Measurements from ENCODE around the gene DRG2. TPM values are rescaled to one million over a fixed set of nuclear protein-coding genes. Genes with fewer than 3 reads are reported as not detected.

DRG2 gene
- 37.1 to 59.5 TPM (median 55.4 TPM) in 5 replicates for total RNA-seq (2022; extraction: Qiagen RNA extraction; ENCODE audit: low read depth)

GRCh38 chr17:18087610-18088491, at the start of gene DRG2:
TSS of gene DRG2 (plus strand) at chr17:18087948. CDS start at chr17:18088024, 76 bp downstream.

GRCh38 chr17:18038861-18039534, 48.8 kb upstream of the DRG2 start, which contains the start of the genes ATPAF2 and GID4:
TSS of gene ATPAF2 (minus strand) at chr17:18039168. CDS start at chr17:18039013, 155 bp downstream.
TSS of gene GID4 (plus strand) at chr17:18039408. CDS start at chr17:18039465, 57 bp downstream.

GRCh38 chr17:18108401-18109312, 20.9 kb downstream of the DRG2 start, which contains the start of gene MYO15A:
TSS of gene MYO15A (plus strand) at chr17:18108756. CDS start at chr17:18118801, 10,045 bp downstream.

Other genes starting within 250 kb of the DRG2 start
- gene TOM1L2, start 115.5 kb upstream of the DRG2 start, total RNA-seq (2022; extraction: Qiagen RNA extraction; ENCODE audit: low read depth), result 19.2 to 24.3 TPM (median 20.5 TPM) in 5 replicates
- 1.8 to 2.8 TPM (median 2.4 TPM) in 5 replicates for gene DRC3, start 115.1 kb upstream of the DRG2 start, total RNA-seq (2022; extraction: Qiagen RNA extraction; ENCODE audit: low read depth)
- gene ATPAF2, start 48.8 kb upstream of the DRG2 start, total RNA-seq (2022; extraction: Qiagen RNA extraction; ENCODE audit: low read depth), result 19.6 to 31.1 TPM (median 27.9 TPM) in 5 replicates
- gene GID4, start 48.5 kb upstream of the DRG2 start, total RNA-seq (2022; extraction: Qiagen RNA extraction; ENCODE audit: low read depth), result 8.8 to 13.4 TPM (median 10.9 TPM) in 5 replicates
- 0.24 to 0.75 TPM (median 0.27 TPM) in 5 replicates for gene MYO15A, start 20.8 kb downstream of the DRG2 start, total RNA-seq (2022; extraction: Qiagen RNA extraction; ENCODE audit: low read depth)
- 49.2 to 61.6 TPM (median 57.5 TPM) in 5 replicates for gene ALKBH5, start 95.9 kb downstream of the DRG2 start, total RNA-seq (2022; extraction: Qiagen RNA extraction; ENCODE audit: low read depth)
- gene LLGL1, start 137.7 kb downstream of the DRG2 start, total RNA-seq (2022; extraction: Qiagen RNA extraction; ENCODE audit: low read depth), result 7.8 to 19.6 TPM (median 16.7 TPM) in 5 replicates
- gene FLII, start 170.8 kb downstream of the DRG2 start, total RNA-seq (2022; extraction: Qiagen RNA extraction; ENCODE audit: low read depth), result 219 to 292 TPM (median 257 TPM) in 5 replicates
- 5.8 to 11.3 TPM (median 10.7 TPM) in 5 replicates for gene MIEF2, start 172.7 kb downstream of the DRG2 start, total RNA-seq (2022; extraction: Qiagen RNA extraction; ENCODE audit: low read depth)
- 25.4 to 41.9 TPM (median 37.7 TPM) in 5 replicates for gene TOP3A, start 227.0 kb downstream of the DRG2 start, total RNA-seq (2022; extraction: Qiagen RNA extraction; ENCODE audit: low read depth)
- gene SMCR8, start 227.3 kb downstream of the DRG2 start, total RNA-seq (2022; extraction: Qiagen RNA extraction; ENCODE audit: low read depth), result 13.0 to 18.0 TPM (median 16.6 TPM) in 5 replicates

Data from A549 treated with ZK216348 at 1 μM for 4 hours (cell line).